H1 (cell line): Measurements from ENCODE around the gene ELOVL5. TPM values are rescaled to one million over a fixed set of nuclear protein-coding genes. Genes with fewer than 3 reads are reported as not detected.

Experiments used
- CTCF ChIA-PET: fragments of 300-600 bp; sonication (Branson Sonifier 250); formaldehyde crosslinking; loops from one replicate; lab custom pipeline; 2021; ENCODE audit not compliant: partially characterized antibody; lab: Charles Lee
- POLR2A ChIA-PET: fragments of 300-600 bp; sonication (Branson Sonifier 250); formaldehyde crosslinking; loops from one replicate; lab custom pipeline; 2021; ENCODE audit warnings: inconsistent platforms; ENCODE audit not compliant: partially characterized antibody; lab: Charles Lee
- DNase-seq, 2 experiments: peaks; one replicate each; pipeline versions ENCODE4 v3.0.0 to v3.0.0-alpha.2; 2010 to 2022; ENCODE audit warnings: low spot score in 2 of 2, low read depth in 1 of 2, mixed read lengths in 1 of 2
- FAIRE-seq: peaks from 2 replicates; lab custom pipeline; 2011; peaks lifted over from hg19 to GRCh38; lab: Jason Lieb, UNC
- H2AFZ ChIP-seq: 2 replicates; pipeline ENCODE4 v1.8.1; 2012; ENCODE audit warnings: low read length, inconsistent platforms
- H2AK5ac ChIP-seq: 2 replicates; pipeline ENCODE4 v1.6.1; 2013; ENCODE audit warnings: low read depth, low read length
- H2BK120ac ChIP-seq: replicated peaks from 2 replicates; pipeline ENCODE3; 2013; ENCODE audit warnings: low read depth, low read length, inconsistent platforms
- H2BK12ac ChIP-seq: 2 replicates; pipeline ENCODE4 v1.6.1; 2013; ENCODE audit warnings: low read depth, low read length
- H2BK15ac ChIP-seq: 2 replicates; pipeline ENCODE4 v1.6.1; 2013; ENCODE audit warnings: low read length
- H2BK20ac ChIP-seq: 2 replicates; pipeline ENCODE4 v1.6.1; 2013; ENCODE audit warnings: low read length
- H2BK5ac ChIP-seq: 2 replicates; pipeline ENCODE4 v1.6.1; 2013; ENCODE audit warnings: low read depth, low read length
- H3K14ac ChIP-seq: 2 replicates; pipeline ENCODE4 v1.6.1; 2013; ENCODE audit warnings: inconsistent platforms; ENCODE audit not compliant: insufficient read length
- H3K18ac ChIP-seq: 2 replicates; pipeline ENCODE4 v1.6.1; 2013; ENCODE audit warnings: low read length; ENCODE audit errors: extremely low read depth
- H3K23ac ChIP-seq: 2 replicates; pipeline ENCODE4 v1.6.1; 2013; ENCODE audit warnings: inconsistent platforms; ENCODE audit not compliant: insufficient read length
- H3K23me2 ChIP-seq: 2 replicates; pipeline ENCODE4 v1.6.1; 2013; ENCODE audit warnings: low read depth, low read length
- H3K27ac ChIP-seq: 2 replicates; pipeline ENCODE4 v1.6.1; 2011; ENCODE audit warnings: low read depth, low read length, inconsistent platforms
- H3K27me3 ChIP-seq, 4 experiments: replicated peaks in 1 of 4; 1 replicate in 1 of 4; 2 replicates in 3 of 4; pipeline versions ENCODE4 v1.6.1 to v1.8.1; 2011 to 2013; ENCODE audit warnings: low read length in 3 of 4, mild to moderate bottlenecking in 3 of 4, inconsistent platforms in 2 of 4, mixed read lengths in 2 of 4, moderate library complexity in 1 of 4; ENCODE audit not compliant: control insufficient read depth in 3 of 4, insufficient read depth in 3 of 4; ENCODE audit errors: extremely low read depth in 1 of 4
- H3K36me3 ChIP-seq, 4 experiments: 2 replicates each; pipeline versions ENCODE4 v1.6.1 to v1.8.1; 2011 to 2013; ENCODE audit warnings: mild to moderate bottlenecking in 4 of 4, low read length in 3 of 4, moderate library complexity in 2 of 4, control low read depth in 1 of 4, inconsistent platforms in 1 of 4; ENCODE audit not compliant: insufficient read depth in 4 of 4, control insufficient read depth in 2 of 4
- H3K4ac ChIP-seq: replicated peaks from 2 replicates; pipeline ENCODE3; 2013; ENCODE audit warnings: low read length, low read depth, mixed read lengths, inconsistent platforms; ENCODE audit not compliant: insufficient read length
- H3K4me1 ChIP-seq, 4 experiments: replicated peaks in 1 of 4; 1 replicate in 1 of 4; 2 replicates in 3 of 4; pipeline versions ENCODE4 v1.6.1 to v1.8.1; 2011 to 2013; ENCODE audit warnings: low read length in 3 of 4, inconsistent platforms in 2 of 4, mixed read lengths in 1 of 4; ENCODE audit not compliant: insufficient read depth in 4 of 4, control insufficient read depth in 3 of 4
- H3K4me2 ChIP-seq, 2 experiments: 2 replicates each; pipeline versions ENCODE4 v1.6.1 to v1.8.1; 2011 to 2013; ENCODE audit warnings: low read depth in 2 of 2, low read length in 2 of 2, control low read depth in 1 of 2, inconsistent platforms in 1 of 2, mild to moderate bottlenecking in 1 of 2; ENCODE audit not compliant: insufficient read depth in 1 of 2
- H3K4me3 ChIP-seq, 4 experiments: fragments of 200-600, 300-600 bp in 1 of 4; sonication (generic), shearing (Covaris generic), sonication (Bioruptor Twin) in 1 of 4; 2 replicates each; pipeline versions ENCODE4 v1.5.1 to v1.8.1; 2011 to 2016; ENCODE audit warnings: low read length in 4 of 4, low read depth in 3 of 4, control low read depth in 2 of 4, inconsistent platforms in 2 of 4, mild to moderate bottlenecking in 2 of 4, mixed read lengths in 1 of 4, moderate library complexity in 1 of 4; ENCODE audit not compliant: insufficient read depth in 2 of 4; ENCODE audit errors: extremely low read depth in 1 of 4
- H3K56ac ChIP-seq: replicated peaks from 2 replicates; pipeline ENCODE3; 2013; ENCODE audit warnings: low read depth, mild to moderate bottlenecking, mixed read lengths, low read length, inconsistent platforms; ENCODE audit not compliant: insufficient read length
- H3K79me1 ChIP-seq: 2 replicates; pipeline ENCODE4 v1.6.1; 2013; ENCODE audit warnings: low read depth, low read length, control low read depth
- H3K79me2 ChIP-seq, 2 experiments: 2 replicates each; pipeline versions ENCODE4 v1.6.1 to v1.8.1; 2012 to 2013; ENCODE audit warnings: low read length in 2 of 2, mild to moderate bottlenecking in 2 of 2, inconsistent platforms in 1 of 2; ENCODE audit not compliant: insufficient read depth in 2 of 2, control insufficient read depth in 1 of 2
- H3K9ac ChIP-seq, 4 experiments: replicated peaks in 1 of 4; 1 replicate in 1 of 4; 2 replicates in 3 of 4; pipeline versions ENCODE4 v1.6.1 to v1.8.1; 2011 to 2013; ENCODE audit warnings: low read depth in 3 of 4, low read length in 3 of 4, control low read depth in 2 of 4, mild to moderate bottlenecking in 2 of 4, moderate library complexity in 2 of 4, inconsistent platforms in 1 of 4; ENCODE audit errors: extremely low read depth in 1 of 4
- H3K9me3 ChIP-seq, 2 experiments: 2 replicates each; pipeline versions ENCODE4 v1.6.1 to v1.8.1; 2012 to 2013; ENCODE audit warnings: mild to moderate bottlenecking in 2 of 2, moderate library complexity in 2 of 2, control low read depth in 1 of 2, inconsistent platforms in 1 of 2, low read depth in 1 of 2, low read length in 1 of 2, mixed read lengths in 1 of 2; ENCODE audit not compliant: insufficient read depth in 2 of 2
- H4K20me1 ChIP-seq, 2 experiments: replicated peaks in 1 of 2; 2 replicates each; pipeline versions ENCODE3 to v1.8.1; 2011 to 2013; ENCODE audit warnings: inconsistent platforms in 2 of 2, low read length in 2 of 2, mild to moderate bottlenecking in 1 of 2; ENCODE audit not compliant: insufficient read depth in 2 of 2, control insufficient read depth in 1 of 2
- H4K5ac ChIP-seq: 2 replicates; pipeline ENCODE4 v1.6.1; 2013; ENCODE audit warnings: low read length, low read depth, mixed read lengths, inconsistent platforms; ENCODE audit not compliant: insufficient read length
- H4K8ac ChIP-seq: 2 replicates; pipeline ENCODE4 v1.8.0; 2013; ENCODE audit warnings: mild to moderate bottlenecking, moderate library complexity, low read length, inconsistent platforms; ENCODE audit not compliant: insufficient read depth; ENCODE audit errors: extremely low read depth
- H4K91ac ChIP-seq: replicated peaks from 2 replicates; pipeline ENCODE3; 2013; ENCODE audit warnings: low read length, mixed read lengths, inconsistent platforms; ENCODE audit not compliant: insufficient read length
- BRCA1 ChIP-seq: IDR thresholded peaks from 2 replicates; pipeline ENCODE4 v1.6.1; 2012; ENCODE audit warnings: low read depth, low read length, improper control_type of control experiment
- CBX5 ChIP-seq: fragments of 300-800, 300-1000 bp; sonication (generic); IDR thresholded peaks from 2 replicates; pipeline ENCODE4 v1.7.1; 2016; ENCODE audit warnings: antibody characterized with exemption, low read length, low read depth
- CBX8 ChIP-seq: fragments of 300-800, 300-1000 bp; sonication (generic); IDR thresholded peaks from 2 replicates; pipeline ENCODE4 v1.7.1; 2016; ENCODE audit warnings: low read depth, low read length, borderline replicate concordance
- FOSL1 ChIP-seq: IDR thresholded peaks from 2 replicates; pipeline ENCODE4 v1.6.1; 2011; ENCODE audit warnings: mild to moderate bottlenecking, low read depth, low read length, moderate library complexity; ENCODE audit not compliant: insufficient read depth
- MAFK ChIP-seq: IDR thresholded peaks from 2 replicates; pipeline ENCODE4 v1.6.1; 2012; ENCODE audit warnings: low read depth, mild to moderate bottlenecking, improper control_type of control experiment, low read length
- NANOG ChIP-seq: IDR thresholded peaks from 2 replicates; pipeline ENCODE4 v1.6.1; 2011; ENCODE audit warnings: low read length, low read depth, mild to moderate bottlenecking, inconsistent platforms; ENCODE audit not compliant: insufficient read depth, poor library complexity, severe bottlenecking
- NRF1 ChIP-seq: IDR thresholded peaks from 2 replicates; pipeline ENCODE4 v1.6.1; 2011; ENCODE audit warnings: mild to moderate bottlenecking, low read depth, low read length, improper control_type of control experiment
- RBBP5 ChIP-seq: IDR thresholded peaks from 2 replicates; pipeline ENCODE4 v1.7.1; 2012; ENCODE audit warnings: low read depth, mild to moderate bottlenecking, inconsistent platforms, low read length, moderate library complexity, borderline replicate concordance
- SP1 ChIP-seq: IDR thresholded peaks from 2 replicates; pipeline ENCODE4 v1.6.1; 2011; ENCODE audit warnings: low read depth, low read length
- TAF7 ChIP-seq: optimal IDR thresholded peaks from 2 replicates; pipeline ENCODE3; 2011; ENCODE audit warnings: low read depth, mild to moderate bottlenecking, inconsistent platforms, low read length, moderate library complexity, borderline replicate concordance
- TCF12 ChIP-seq: IDR thresholded peaks from 2 replicates; pipeline ENCODE4 v1.6.1; 2011; ENCODE audit warnings: low read depth, mild to moderate bottlenecking, low read length
- ZNF274 ChIP-seq: IDR thresholded peaks from 2 replicates; pipeline ENCODE4 v1.7.0; 2012; ENCODE audit warnings: low read length, borderline replicate concordance; ENCODE audit errors: extremely low read depth
- WGBS, 2 experiments: shearing (Covaris generic) in 1 of 2; methylation state at CpG; one replicate each; pipeline versions ENCODE4 v1.1.6 to v1.1.7; 2013 to 2015; ENCODE audit warnings: low lambda C conversion rate in 2 of 2, mixed read lengths in 2 of 2, inconsistent platforms in 1 of 2, low coverage in 1 of 2, missing lambda C conversion rate in 1 of 2; ENCODE audit not compliant: insufficient replicate concordance in 2 of 2, insufficient coverage in 1 of 2, insufficient read length in 1 of 2; ENCODE audit errors: extremely low coverage in 1 of 2, missing lambda C conversion rate in 1 of 2; 5-methylcytosine and 5-hydroxymethylcytosine counted together
- polyA plus RNA-seq, 7 experiments: library from polyadenylated mRNA; depleted of rRNA in 3 of 7; stranded (reverse) in 5 of 7; unstranded in 2 of 7; fragments of >200 nt in 5 of 7; fragments of 200-250 nt in 2 of 7; gene quantifications; 1 replicate in 5 of 7; 2 replicates in 1 of 7; 4 replicates in 1 of 7; pipeline versions ENCODE4 v1.2.1 to v1.2.3, GENCODE V29; 2011 to 2013; ENCODE audit warnings: missing spikeins in 2 of 7, mixed read lengths in 2 of 7
- total RNA-seq: library from RNA; stranded (reverse); fragmentation: NEBNext Ultra II Directional; extraction: Animal tissue kit (Norgen Biotek cat#: 25700); gene quantifications from 2 replicates; pipeline ENCODE4 v1.2.1, GENCODE V29; 2021
- TF ChIP-seq, protein P1 (sequence below): IDR thresholded peaks from 2 replicates; pipeline ENCODE4 v1.6.1; 2011; ENCODE audit warnings: low read length, improper control_type of control experiment

Gene ELOVL5
- total and polyA plus RNA-seq, 2 of the 8 experiments (the other 6 are each of a cell fraction or from before 2014, with no cell fraction given): 113 to 156 TPM

- no peak overlapping the region for H2BK20ac ChIP-seq
- peaks cover 0 to 10% (median 6%) of the 10 kb centered on the region in 4 experiments; a peak in 5 of 7 replicates for H3K4me1 ChIP-seq
- H2BK12ac ChIP-seq: no peak overlapping the region
- ChIA-PET CTCF (interaction anchor here (2.1 kb wide), 1 partner anchor 14 kb away, joined by 7 read pairs; no protein-coding TSS in a partner anchor), POLR2A (no interaction called here)
- WGBS, 2 experiments: 82% methylated on average over 3 of the region's 3 CpGs; no CpG with 5 or more reads in 1 of the 2 experiments
- no peak overlapping the region for H3K4me3 ChIP-seq
- no peaks in the 10 kb centered on the region for H3K36me3 ChIP-seq
- peaks cover 66 to 98% of the 10 kb centered on the region in 2 experiments for H3K79me2 ChIP-seq
- no peak overlapping the region for H2AK5ac ChIP-seq
- peaks cover 11% of the 10 kb centered on the region for H3K79me1 ChIP-seq
- H3K9ac ChIP-seq: no peak overlapping the region
- H3K27me3 ChIP-seq: no peaks in the 10 kb centered on the region
- H3K18ac ChIP-seq: no peak overlapping the region
- H4K91ac ChIP-seq: no peak overlapping the region
- H4K8ac ChIP-seq: no peak overlapping the region
- no peak overlapping the region for H3K56ac ChIP-seq
- H2BK5ac ChIP-seq: no peak overlapping the region
- no peak overlapping the region for H2BK120ac ChIP-seq
- H3K9me3 ChIP-seq: no peaks in the 10 kb centered on the region
- FAIRE-seq (no peak), DNase-seq (no peak)
- H2AFZ ChIP-seq: no peak overlapping the region
- H3K23ac ChIP-seq: no peak overlapping the region
- H3K4ac ChIP-seq: no peak overlapping the region
- H3K14ac ChIP-seq: no peak overlapping the region
- H2BK15ac ChIP-seq: no peak overlapping the region
- peaks cover 5% of the 10 kb centered on the region; the same call in 1 of the 2 replicates for H3K23me2 ChIP-seq
- no peak overlapping the region for H4K5ac ChIP-seq
- peaks cover 48 to 52% of the 10 kb centered on the region in 2 experiments for H4K20me1 ChIP-seq
- no peak overlapping the region for H3K4me2 ChIP-seq
- H3K27ac ChIP-seq: no peak overlapping the region
- no peak for TF ChIP-seq NRF1
- TF ChIP-seq MAFK: no peak
- no peak for TF ChIP-seq ZNF274
- no peak for TF ChIP-seq TAF7
- TF ChIP-seq RBBP5: no peak
- TF ChIP-seq BRCA1: no peak
- TF ChIP-seq CBX8: no peak
- TF ChIP-seq TCF12: no peak
- no peak for TF ChIP-seq CBX5
- no peak for TF ChIP-seq NANOG
- no peak for TF ChIP-seq SP1
- no peak for TF ChIP-seq FOSL1
- TF ChIP-seq, protein P1, sequence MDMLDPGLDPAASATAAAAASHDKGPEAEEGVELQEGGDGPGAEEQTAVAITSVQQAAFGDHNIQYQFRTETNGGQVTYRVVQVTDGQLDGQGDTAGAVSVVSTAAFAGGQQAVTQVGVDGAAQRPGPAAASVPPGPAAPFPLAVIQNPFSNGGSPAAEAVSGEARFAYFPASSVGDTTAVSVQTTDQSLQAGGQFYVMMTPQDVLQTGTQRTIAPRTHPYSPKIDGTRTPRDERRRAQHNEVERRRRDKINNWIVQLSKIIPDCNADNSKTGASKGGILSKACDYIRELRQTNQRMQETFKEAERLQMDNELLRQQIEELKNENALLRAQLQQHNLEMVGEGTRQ: no peak
Measured at GRCh38 chr6:53343092-53343491, 5.7 kb downstream of the ELOVL5 start.
